NCI-H187 (cell line): ENCODE results near the gene MPND.
"Not testable (repeated sequence)": the region's sequence is repeated elsewhere in the genome, so short reads cannot be mapped to it uniquely, and the experiment has no call there.

ENCODE experiments used
- DNase-seq, 2 experiments: peaks; one replicate each; lab custom pipeline; 2025; lab: John Stamatoyannopoulos, UW

MPND gene

GRCh38 chr19:4349225-4349624, 5.9 kb downstream of the MPND start:
- not testable (repeated sequence) for DNase-seq

GRCh38 chr19:4350111-4350510, 6.7 kb downstream of the MPND start:
- no peak for DNase-seq

GRCh38 chr19:4350726-4351125, 7.4 kb downstream of the MPND start:
- no peak for DNase-seq

- no peak for DNase-seq
Observed at GRCh38 chr19:4352701-4353121, 9.3 kb downstream of the MPND start.

GRCh38 chr19:4354282-4354681, 10.9 kb downstream of the MPND start:
- no peak for DNase-seq

- DNase-seq = no peak
Observed at GRCh38 chr19:4354897-4355296, 11.5 kb downstream of the MPND start.

GRCh38 chr19:4357095-4357797, 13.9 kb downstream of the MPND start:
- DNase-seq = no peak

GRCh38 chr19:4357921-4358326, 14.6 kb downstream of the MPND start:
- DNase-seq = no peak

- DNase-seq = no peak
Observed at GRCh38 chr19:4358709-4359626, 15.6 kb downstream of the MPND start.

- DNase-seq = no peak
Observed at GRCh38 chr19:4359627-4360000, 16.3 kb downstream of the MPND start.

- DNase-seq = no peak
Observed at GRCh38 chr19:4360081-4360569, 16.8 kb downstream of the MPND start.

GRCh38 chr19:4360641-4361151, 17.3 kb downstream of the MPND start:
- DNase-seq = no peak

GRCh38 chr19:4361152-4362046, 18.0 kb downstream of the MPND start:
- DNase-seq = no peak

- DNase-seq = no peak
Observed at GRCh38 chr19:4362101-4362828, 18.9 kb downstream of the MPND start.

- no peak for DNase-seq
Observed at GRCh38 chr19:4362831-4363545, 19.6 kb downstream of the MPND start.

- no peak for DNase-seq
Observed at GRCh38 chr19:4363571-4364304, 20.4 kb downstream of the MPND start.

- DNase-seq = no peak
Observed at GRCh38 chr19:4365341-4365740, 22.0 kb downstream of the MPND start.

GRCh38 chr19:4365791-4366665, 22.7 kb downstream of the MPND start:
- DNase-seq = no peak
